CD4-positive, alpha-beta T cell (primary cell): Measurements from ENCODE around the gene DENND1A. TPM values are rescaled to one million over a fixed set of nuclear protein-coding genes. Genes with fewer than 3 reads are reported as not detected.

Experiments used
- ATAC-seq: fragments of 200-7000 bp; cut with Tn5 transposase; one replicate; pipeline ENCODE4 v1.10.0; 2022; ENCODE audit warnings: mild to moderate bottlenecking; ENCODE audit not compliant: poor library complexity
- CTCF ChIA-PET: fragments of 350-600 bp; sonication (Branson Sonifier 250); formaldehyde crosslinking; loops from one replicate; lab custom pipeline; 2021; ENCODE audit warnings: antibody characterized with exemption, inconsistent platforms; lab: Charles Lee
- POLR2A ChIA-PET: fragments of 350-600 bp; sonication (Branson Sonifier 250); formaldehyde crosslinking; loops from one replicate; lab custom pipeline; 2021; ENCODE audit warnings: antibody characterized with exemption, inconsistent platforms; lab: Charles Lee
- DNase-seq, 14 experiments: peaks; one replicate each; pipeline ENCODE4 v3.0.0-alpha.2; 2013 to 2020; ENCODE audit warnings: mixed read lengths in 2 of 14
- H3K27ac ChIP-seq, 2 donors: one replicate each; pipeline versions ENCODE4 v1.5.1 to v1.7.0; 2013; ENCODE audit warnings: low read length in 2 of 2, low read depth in 1 of 2, mild to moderate bottlenecking in 1 of 2
- H3K27me3 ChIP-seq, 2 experiments: 1 replicate in 1 of 2; 2 replicates in 1 of 2; pipeline versions ENCODE4 v1.6.1 to v1.7.0; 2013; ENCODE audit warnings: low read length in 2 of 2, control low read depth in 1 of 2, mild to moderate bottlenecking in 1 of 2, moderate library complexity in 1 of 2; ENCODE audit not compliant: insufficient read depth in 2 of 2, control insufficient read depth in 1 of 2
- H3K36me3 ChIP-seq: one replicate; pipeline ENCODE4 v1.6.1; 2013; ENCODE audit warnings: low read length, control low read depth; ENCODE audit not compliant: insufficient read depth
- H3K4me1 ChIP-seq: one replicate; pipeline ENCODE4 v1.6.1; 2013; ENCODE audit warnings: low read length, control low read depth; ENCODE audit not compliant: insufficient read depth
- H3K4me3 ChIP-seq: one replicate; pipeline ENCODE4 v1.5.1; 2013; ENCODE audit warnings: mild to moderate bottlenecking, low read length, moderate library complexity
- H3K9me3 ChIP-seq, 2 experiments: 1 replicate in 1 of 2; 2 replicates in 1 of 2; pipeline versions ENCODE4 v1.6.1 to v1.7.0; 2013; ENCODE audit warnings: low read length in 2 of 2, mild to moderate bottlenecking in 2 of 2, control low read depth in 1 of 2, moderate library complexity in 1 of 2; ENCODE audit not compliant: control insufficient read depth in 1 of 2, insufficient read depth in 1 of 2
- H3K27ac Mint-ChIP-seq: one replicate; pipeline ENCODE4 v1.8.0; 2020; ENCODE audit warnings: mixed read lengths
- H3K27me3 Mint-ChIP-seq: one replicate; pipeline ENCODE4 v1.8.0; 2021; ENCODE audit warnings: mixed read lengths
- H3K36me3 Mint-ChIP-seq: one replicate; pipeline ENCODE4 v1.8.0; 2021; ENCODE audit warnings: low read depth, mixed read lengths
- H3K4me1 Mint-ChIP-seq: one replicate; pipeline ENCODE4 v1.8.0; 2021; ENCODE audit warnings: low read depth, mixed read lengths
- H3K4me3 Mint-ChIP-seq: one replicate; pipeline ENCODE4 v1.8.0; 2020; ENCODE audit warnings: mild to moderate bottlenecking, mixed read lengths
- H3K9me3 Mint-ChIP-seq: one replicate; pipeline ENCODE4 v1.8.0; 2020; ENCODE audit warnings: mixed read lengths
- intact Hi-C, 2 experiments: fragments of 100-400 bp; cut with DNase I in 1 of 2; cut with micrococcal nuclease in 1 of 2; formaldehyde crosslinking; loops; one replicate each; pipeline versions ENCODE4 v1.15.1 to v1.9.0; 2023 to 2025; cut with DNase I, micrococcal nuclease
- total RNA-seq, 174 experiments: library from RNA in 2 of 174; stranded (reverse) in 2 of 174; gene quantifications; one replicate each; pipeline ENCODE4 v1.2.3 and lab custom pipeline; 2021 to 2026
- TF ChIP-seq, protein P1 (sequence below): fragments of 200-600 bp; IDR thresholded peaks from one replicate; pipeline ENCODE4 v1.8.0; 2022; ENCODE audit warnings: antibody characterized with exemption, mild to moderate bottlenecking

DENND1A gene
- total RNA-seq, 2 experiments from 2014 or later = 20.0 to 20.6 TPM

DNA sequence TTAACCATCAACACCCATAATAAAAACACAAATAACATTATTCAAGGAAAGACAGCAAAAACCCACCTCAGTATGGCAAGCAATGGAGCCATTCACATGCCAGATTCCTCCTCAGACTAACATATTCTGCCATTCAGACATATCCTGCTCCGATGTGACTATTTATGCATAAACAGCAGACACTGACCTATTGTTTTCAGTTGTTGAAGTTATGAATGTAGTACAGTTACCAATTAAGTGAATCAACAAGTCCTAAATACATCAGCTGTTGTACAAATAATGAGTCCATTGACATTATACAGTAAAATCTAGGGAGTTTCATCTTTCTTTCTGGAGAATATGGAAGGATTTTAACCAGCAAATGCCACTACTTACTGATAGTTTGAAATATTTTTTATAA is 131.7 kb downstream of the DENND1A start:
- Histone ChIP-seq H3K9me3 (no peaks in the 10 kb centered on the region), H3K4me3 (no peak overlapping the region), H3K27me3 (no peaks in the 10 kb centered on the region), H3K4me1 (no peaks in the 10 kb centered on the region), H3K27ac (no peak overlapping the region), H3K36me3 (no peaks in the 10 kb centered on the region)
- H3K27ac Mint-ChIP-seq = no peak overlapping the region
- TF ChIP-seq, protein P1, sequence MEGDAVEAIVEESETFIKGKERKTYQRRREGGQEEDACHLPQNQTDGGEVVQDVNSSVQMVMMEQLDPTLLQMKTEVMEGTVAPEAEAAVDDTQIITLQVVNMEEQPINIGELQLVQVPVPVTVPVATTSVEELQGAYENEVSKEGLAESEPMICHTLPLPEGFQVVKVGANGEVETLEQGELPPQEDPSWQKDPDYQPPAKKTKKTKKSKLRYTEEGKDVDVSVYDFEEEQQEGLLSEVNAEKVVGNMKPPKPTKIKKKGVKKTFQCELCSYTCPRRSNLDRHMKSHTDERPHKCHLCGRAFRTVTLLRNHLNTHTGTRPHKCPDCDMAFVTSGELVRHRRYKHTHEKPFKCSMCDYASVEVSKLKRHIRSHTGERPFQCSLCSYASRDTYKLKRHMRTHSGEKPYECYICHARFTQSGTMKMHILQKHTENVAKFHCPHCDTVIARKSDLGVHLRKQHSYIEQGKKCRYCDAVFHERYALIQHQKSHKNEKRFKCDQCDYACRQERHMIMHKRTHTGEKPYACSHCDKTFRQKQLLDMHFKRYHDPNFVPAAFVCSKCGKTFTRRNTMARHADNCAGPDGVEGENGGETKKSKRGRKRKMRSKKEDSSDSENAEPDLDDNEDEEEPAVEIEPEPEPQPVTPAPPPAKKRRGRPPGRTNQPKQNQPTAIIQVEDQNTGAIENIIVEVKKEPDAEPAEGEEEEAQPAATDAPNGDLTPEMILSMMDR = no peak
- ChIA-PET POLR2A (no interaction called here), CTCF (no interaction called here)
- no peaks in the 10 kb centered on the region for H3K27me3 Mint-ChIP-seq
- H3K4me3 Mint-ChIP-seq = no peak overlapping the region
- no peaks in the 10 kb centered on the region for H3K9me3 Mint-ChIP-seq
- DNase-seq (no peak), ATAC-seq (no peak)
- H3K4me1 Mint-ChIP-seq = peaks cover 17% of the 10 kb centered on the region
- no peaks in the 10 kb centered on the region for H3K36me3 Mint-ChIP-seq
- intact Hi-C loops = no loop called here

DNA sequence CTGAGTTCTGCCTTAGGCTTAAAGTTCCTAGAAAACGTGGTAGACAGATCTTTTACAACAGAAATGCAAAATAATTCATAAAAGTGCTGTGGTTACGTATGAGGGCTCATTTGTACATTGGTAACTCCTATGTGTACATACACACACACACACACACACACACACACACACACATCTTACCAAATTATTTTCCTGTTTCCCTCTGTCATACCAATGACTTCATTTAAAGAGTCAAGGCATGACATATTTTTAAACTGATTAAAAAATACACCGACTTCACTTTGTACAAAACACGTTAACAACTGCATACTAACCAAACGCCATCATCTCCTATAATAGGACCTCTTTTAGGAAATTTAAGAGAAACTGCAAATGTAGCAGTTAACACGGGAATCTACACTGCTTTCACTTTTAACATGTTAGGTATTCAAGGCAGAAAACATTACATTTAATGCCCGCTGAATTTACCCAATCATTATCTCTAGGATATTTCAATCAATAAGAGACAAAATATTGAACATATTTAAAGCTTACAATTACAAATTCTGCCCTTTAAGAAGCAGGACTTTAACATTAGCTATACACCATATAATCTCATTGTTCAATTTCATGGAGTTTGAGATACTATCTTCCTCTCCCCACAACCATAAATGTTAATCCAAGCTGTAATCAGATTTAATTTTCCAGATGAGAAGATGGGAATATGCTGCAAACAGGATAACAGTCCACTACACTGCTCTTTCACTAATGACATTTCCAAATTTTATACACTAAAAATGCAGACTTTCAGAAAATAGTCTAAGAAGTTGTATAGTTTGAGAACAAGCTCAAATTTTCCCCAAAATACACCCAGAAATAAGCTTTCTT is 133.1 kb downstream of the DENND1A start:
- no peaks in the 10 kb centered on the region for H3K9me3 ChIP-seq
- ATAC-seq = no peak
- no peak overlapping the region for H3K27ac Mint-ChIP-seq
- no peaks in the 10 kb centered on the region for H3K36me3 ChIP-seq
- POLR2A ChIA-PET = no interaction called here
- no peaks in the 10 kb centered on the region for H3K9me3 Mint-ChIP-seq
- H3K27me3 Mint-ChIP-seq = no peaks in the 10 kb centered on the region
- TF ChIP-seq, protein P1 = no peak
- CTCF ChIA-PET = no interaction called here
- no peak for DNase-seq
- H3K4me3 ChIP-seq = no peak overlapping the region
- H3K4me1 ChIP-seq = no peaks in the 10 kb centered on the region
- peak overlapping the region; percentile 47 for H3K4me3 Mint-ChIP-seq
- no peaks in the 10 kb centered on the region for H3K36me3 Mint-ChIP-seq
- H3K27me3 ChIP-seq = no peaks in the 10 kb centered on the region
- H3K4me1 Mint-ChIP-seq = peaks cover 17% of the 10 kb centered on the region
- no peak overlapping the region for H3K27ac ChIP-seq
- intact Hi-C loops = no loop called here

DNA sequence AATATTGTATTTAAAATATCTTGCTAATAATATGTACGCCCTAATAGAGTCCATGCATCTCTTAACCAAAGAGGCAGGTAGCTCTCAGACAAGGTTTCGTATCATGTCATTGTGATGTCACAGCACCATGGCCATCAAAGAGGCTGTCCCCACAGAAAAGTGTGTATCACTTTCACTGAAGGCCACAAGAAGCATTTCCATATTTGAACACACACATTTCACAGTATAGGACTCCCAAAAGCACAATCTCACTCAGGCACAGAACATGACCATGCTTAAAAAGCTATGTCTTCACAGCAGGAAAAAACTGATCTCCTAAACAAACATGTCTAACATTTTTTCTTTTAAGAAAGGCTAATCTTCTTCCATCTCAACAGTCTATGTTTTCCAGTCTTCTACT is 133.8 kb downstream of the DENND1A start:
- no peak overlapping the region for H3K27ac ChIP-seq
- Mint-ChIP-seq H3K27me3 (no peaks in the 10 kb centered on the region), H3K36me3 (no peaks in the 10 kb centered on the region), H3K9me3 (no peaks in the 10 kb centered on the region), H3K4me3 (no peak overlapping the region), H3K4me1 (peaks cover 17% of the 10 kb centered on the region), H3K27ac (no peak overlapping the region)
- no peaks in the 10 kb centered on the region for H3K4me1 ChIP-seq
- ChIA-PET CTCF (no interaction called here), POLR2A (no interaction called here)
- H3K9me3 ChIP-seq = no peaks in the 10 kb centered on the region
- intact Hi-C loops = no loop called here
- no peak for ATAC-seq
- no peak for DNase-seq
- H3K27me3 ChIP-seq = no peaks in the 10 kb centered on the region
- H3K36me3 ChIP-seq = no peaks in the 10 kb centered on the region
- TF ChIP-seq, protein P1 = no peak
- H3K4me3 ChIP-seq = no peak overlapping the region
